T-helper 17 cell (primary cell): ENCODE measurements around the gene SESN3. TPM values are rescaled to one million over a fixed set of nuclear protein-coding genes. Genes with fewer than 3 reads are reported as not detected.

Source experiments
- ATAC-seq: fragments of 150-1000 bp; cut with Tn5 transposase; 2 replicates; pipeline ENCODE4 v1.10.0; 2021; ENCODE audit warnings: mild to moderate bottlenecking, moderate library complexity
- DNase-seq, 3 donors: peaks; one replicate each; pipeline versions ENCODE4 v3.0.0 to v3.0.0-alpha.2; 2020 to 2021
- H3K9me3 ChIP-seq: one replicate; pipeline ENCODE4 v1.7.0; 2013; ENCODE audit warnings: low read length, mild to moderate bottlenecking; ENCODE audit not compliant: control insufficient read depth, poor library complexity, severe bottlenecking
- H3K27ac Mint-ChIP-seq: one replicate; pipeline ENCODE4 v1.8.0; 2022; ENCODE audit warnings: mild to moderate bottlenecking, moderate library complexity, mixed read lengths
- H3K27me3 Mint-ChIP-seq: one replicate; pipeline ENCODE4 v1.8.0; 2022; ENCODE audit warnings: mixed read lengths
- H3K36me3 Mint-ChIP-seq: one replicate; pipeline ENCODE4 v1.8.0; 2022; ENCODE audit warnings: low read depth, mixed read lengths
- H3K4me1 Mint-ChIP-seq: one replicate; pipeline ENCODE4 v1.8.0; 2022; ENCODE audit warnings: mild to moderate bottlenecking, mixed read lengths
- H3K4me3 Mint-ChIP-seq: one replicate; pipeline ENCODE4 v1.8.0; 2022; ENCODE audit warnings: mild to moderate bottlenecking, moderate library complexity, mixed read lengths
- total RNA-seq, 4 donors: library from RNA in 2 of 4; stranded (reverse) in 2 of 4; gene quantifications; one replicate each; pipeline ENCODE4 v1.2.3 and lab custom pipeline; 2022 to 2026

The SESN3 gene
- total RNA-seq, 2 donors from 2014 or later = 48.7 to 53.0 TPM

DNA sequence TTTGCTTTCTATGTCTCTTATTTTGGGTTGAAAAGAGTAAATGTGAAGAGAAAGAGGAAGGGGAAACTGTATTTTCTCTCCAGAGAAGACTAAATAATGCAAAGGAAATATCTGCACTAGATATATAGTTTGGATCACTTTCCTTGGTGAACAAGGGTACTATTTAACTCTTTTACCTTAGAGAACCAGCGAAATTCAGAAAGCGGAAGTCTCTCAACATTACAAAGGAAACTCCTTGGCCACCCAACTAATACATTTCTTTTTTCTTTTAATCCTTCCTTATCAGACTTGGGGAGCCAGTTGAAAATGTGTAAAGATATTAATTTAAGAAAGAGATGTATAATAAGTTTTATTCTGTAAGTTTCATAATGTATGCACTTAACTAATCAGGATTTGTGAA, 64.2 kb downstream of the SESN3 start:
- Mint-ChIP-seq H3K27ac (no peak overlapping the region), H3K4me1 (peaks cover 9% of the 10 kb centered on the region), H3K4me3 (no peak overlapping the region), H3K36me3 (no peaks in the 10 kb centered on the region), H3K27me3 (no peaks in the 10 kb centered on the region)
- H3K9me3 ChIP-seq = no peaks in the 10 kb centered on the region
- ATAC-seq (no peak), DNase-seq (no peak)

DNA sequence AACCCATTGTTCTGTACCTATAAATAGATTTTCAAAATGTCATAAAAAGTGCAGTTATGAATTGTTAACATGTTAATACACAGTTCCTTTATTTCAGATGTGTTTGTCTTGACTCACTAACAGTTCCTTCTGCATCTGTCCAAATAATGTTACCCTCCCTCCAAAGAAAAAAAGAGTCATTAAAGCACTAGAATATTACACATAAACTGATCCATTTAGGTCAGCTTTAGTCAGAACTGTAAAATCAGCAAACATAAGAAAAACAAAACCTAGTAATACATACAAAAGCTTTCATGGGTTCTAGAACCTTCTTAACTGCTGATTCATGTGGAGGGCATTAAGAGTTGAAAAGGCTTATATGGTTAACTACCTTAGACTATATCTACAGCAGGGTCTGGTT, 65.4 kb downstream of the SESN3 start:
- H3K9me3 ChIP-seq = no peaks in the 10 kb centered on the region
- no peaks in the 10 kb centered on the region for H3K27me3 Mint-ChIP-seq
- no peak for DNase-seq
- H3K4me3 Mint-ChIP-seq = no peak overlapping the region
- no peaks in the 10 kb centered on the region for H3K36me3 Mint-ChIP-seq
- no peak for ATAC-seq
- peaks cover 9% of the 10 kb centered on the region for H3K4me1 Mint-ChIP-seq
- H3K27ac Mint-ChIP-seq = no peak overlapping the region

DNA sequence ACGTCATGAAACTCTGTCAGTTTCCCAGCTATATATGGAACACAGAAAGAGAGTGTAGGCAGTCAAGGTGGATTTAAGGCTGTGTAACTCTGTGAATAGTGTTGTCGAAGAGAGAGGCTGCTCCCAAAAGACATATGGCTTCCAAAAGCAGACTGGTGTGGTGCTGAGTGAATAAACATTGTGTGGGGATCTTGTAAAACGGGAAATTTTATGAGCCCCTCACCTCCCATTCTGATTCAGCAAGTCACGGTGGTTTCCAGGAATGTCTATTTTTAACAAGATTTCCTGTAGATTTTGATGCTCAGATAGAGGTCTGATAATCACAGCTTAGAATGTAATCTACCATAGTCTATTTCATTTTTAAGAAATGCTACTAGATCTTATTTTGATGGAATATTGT, 67.9 kb downstream of the SESN3 start:
- H3K9me3 ChIP-seq = no peaks in the 10 kb centered on the region
- Mint-ChIP-seq H3K4me1 (peaks cover 7% of the 10 kb centered on the region), H3K4me3 (no peak overlapping the region), H3K27ac (no peak overlapping the region), H3K36me3 (no peaks in the 10 kb centered on the region), H3K27me3 (no peaks in the 10 kb centered on the region)
- ATAC-seq = no peak
- DNase-seq = no peak

DNA sequence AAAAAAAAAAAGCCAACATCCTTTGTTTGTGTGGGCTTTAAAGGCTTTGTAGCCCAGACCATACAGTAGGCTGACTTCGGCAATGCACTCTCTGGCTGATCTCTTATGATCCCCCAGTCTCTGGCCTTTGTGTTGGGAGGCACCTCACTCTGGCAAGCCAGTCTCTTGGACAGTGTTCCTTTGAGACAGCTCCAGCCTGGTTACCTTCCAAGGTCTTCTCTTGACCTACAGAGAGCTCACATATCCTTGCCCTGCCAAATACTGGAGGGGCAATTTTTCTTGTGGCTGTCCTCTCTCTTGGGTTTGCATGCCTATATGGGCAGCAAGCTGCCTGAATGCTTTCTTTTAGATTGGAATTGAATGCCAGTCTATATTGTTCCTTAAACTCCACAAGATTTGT, 69.8 kb downstream of the SESN3 start:
- H3K4me1 Mint-ChIP-seq = peaks cover 19% of the 10 kb centered on the region
- ATAC-seq (no peak), DNase-seq (no peak)
- no peaks in the 10 kb centered on the region for H3K9me3 ChIP-seq
- H3K27ac Mint-ChIP-seq = no peak overlapping the region
- no peak overlapping the region for H3K4me3 Mint-ChIP-seq
- H3K27me3 Mint-ChIP-seq = no peaks in the 10 kb centered on the region
- H3K36me3 Mint-ChIP-seq = peaks cover 2% of the 10 kb centered on the region

DNA sequence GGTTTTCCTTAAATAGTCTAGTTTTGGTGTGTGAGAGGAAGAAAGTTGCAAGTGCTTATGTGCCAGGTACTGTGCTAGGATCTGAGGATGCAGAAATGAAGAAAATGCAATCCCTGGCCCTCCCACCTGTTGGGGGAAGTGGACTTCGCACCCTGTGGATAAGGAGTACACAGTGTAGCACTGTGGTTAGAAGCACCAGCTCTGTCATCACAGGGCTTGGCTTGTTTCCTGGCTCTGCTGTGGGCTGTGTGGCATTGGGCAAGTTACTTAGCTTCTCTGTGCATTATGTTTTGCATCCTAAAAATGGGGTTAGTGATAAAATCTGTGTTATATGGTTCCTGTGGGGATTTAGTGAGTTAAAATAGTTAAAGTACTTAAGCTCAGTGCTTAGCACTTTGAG, 73.2 kb downstream of the SESN3 start:
- no peaks in the 10 kb centered on the region for H3K9me3 ChIP-seq
- peaks cover 4% of the 10 kb centered on the region for H3K36me3 Mint-ChIP-seq
- peak overlapping the region; percentile 3 for H3K27ac Mint-ChIP-seq
- peaks cover 31% of the 10 kb centered on the region for H3K4me1 Mint-ChIP-seq
- no peaks in the 10 kb centered on the region for H3K27me3 Mint-ChIP-seq
- DNase-seq (no peak), ATAC-seq (no peak)
- H3K4me3 Mint-ChIP-seq = no peak overlapping the region

GRCh38 chr11:95156916-95157541, 74.0 kb downstream of the SESN3 start:
- no peaks in the 10 kb centered on the region for H3K27me3 Mint-ChIP-seq
- H3K27ac Mint-ChIP-seq = peak overlapping the region; percentile 3
- no peak overlapping the region for H3K4me3 Mint-ChIP-seq

DNA sequence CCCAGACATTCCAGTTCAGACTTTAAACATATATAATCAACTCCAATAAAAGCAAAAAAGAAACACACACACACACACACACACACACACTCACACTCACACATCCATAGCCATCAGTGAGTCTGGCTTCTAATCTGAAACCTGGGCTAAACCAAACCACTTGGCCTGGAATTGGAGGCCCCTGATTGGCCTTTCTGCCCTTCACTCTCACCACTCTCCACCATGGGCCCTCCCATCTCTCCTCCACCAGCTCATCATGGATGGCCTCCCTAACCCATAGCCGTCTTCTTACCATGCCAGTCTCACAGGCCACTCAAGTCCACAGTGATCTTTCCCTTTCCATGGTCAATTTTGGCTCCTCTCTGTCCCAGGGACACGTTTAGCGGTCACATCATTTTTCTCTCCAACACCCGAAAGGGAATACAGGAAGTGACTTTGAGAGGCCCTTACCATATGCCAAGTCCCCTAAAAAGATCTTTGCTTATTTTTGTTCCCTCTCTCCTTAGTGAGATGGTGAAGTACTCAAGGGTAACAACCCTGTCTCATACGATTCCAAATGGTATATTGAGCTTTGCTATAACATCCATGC, 74.8 kb downstream of the SESN3 start:
- H3K4me1 Mint-ChIP-seq = peaks cover 43% of the 10 kb centered on the region
- ATAC-seq = no peak
- no peaks in the 10 kb centered on the region for H3K9me3 ChIP-seq
- H3K4me3 Mint-ChIP-seq = no peak overlapping the region
- H3K36me3 Mint-ChIP-seq = peaks cover 4% of the 10 kb centered on the region
- peak overlapping the region; percentile 86 for H3K27ac Mint-ChIP-seq
- no peak for DNase-seq
- H3K27me3 Mint-ChIP-seq = no peaks in the 10 kb centered on the region

More at GRCh38 chr11:95156916-95157541, 74.0 kb downstream of the SESN3 start:
- DNase-seq = no peak
- ATAC-seq = no peak
- no peaks in the 10 kb centered on the region for H3K9me3 ChIP-seq
- Mint-ChIP-seq H3K4me1 (peaks cover 37% of the 10 kb centered on the region), H3K36me3 (peaks cover 4% of the 10 kb centered on the region)

- H3K9me3 ChIP-seq = no peaks in the 10 kb centered on the region
- H3K36me3 Mint-ChIP-seq = peaks cover 4% of the 10 kb centered on the region
- ATAC-seq (no peak), DNase-seq (no peak)
- no peaks in the 10 kb centered on the region for H3K27me3 Mint-ChIP-seq
- H3K4me1 Mint-ChIP-seq = peaks cover 43% of the 10 kb centered on the region
- H3K27ac Mint-ChIP-seq = peak overlapping the region; percentile 86
- H3K4me3 Mint-ChIP-seq = no peak overlapping the region
These were observed 75.6 kb downstream of the SESN3 start for GRCh38 chr11:95155385-95155784.

DNA sequence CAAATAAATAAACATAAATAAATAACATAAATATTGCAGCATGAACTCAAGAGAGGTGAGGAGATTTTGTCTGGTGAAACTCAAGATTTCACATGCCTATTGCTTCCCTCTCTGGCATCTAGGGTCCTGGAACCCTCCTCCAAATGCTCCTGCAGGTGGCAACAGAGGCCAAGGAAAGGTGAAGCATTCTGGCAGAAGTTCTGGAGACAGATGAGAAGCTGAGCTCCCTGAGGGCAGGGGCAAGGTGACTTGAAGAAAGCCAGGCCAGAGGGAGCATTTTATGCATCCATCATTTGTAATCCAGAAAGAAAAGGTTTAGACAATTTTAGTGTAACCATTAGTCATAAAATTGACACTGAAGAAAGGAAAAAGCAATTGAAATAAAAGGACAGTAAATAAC, 76.5 kb downstream of the SESN3 start:
- Mint-ChIP-seq H3K27ac (peak overlapping the region; percentile 98), H3K4me3 (peak overlapping the region; percentile 36), H3K36me3 (peaks cover 4% of the 10 kb centered on the region), H3K4me1 (peaks cover 45% of the 10 kb centered on the region), H3K27me3 (no peaks in the 10 kb centered on the region)
- ATAC-seq (no peak), DNase-seq (peak in 2 of 3 donors; percentile 29 to 52)
- no peaks in the 10 kb centered on the region for H3K9me3 ChIP-seq

DNA sequence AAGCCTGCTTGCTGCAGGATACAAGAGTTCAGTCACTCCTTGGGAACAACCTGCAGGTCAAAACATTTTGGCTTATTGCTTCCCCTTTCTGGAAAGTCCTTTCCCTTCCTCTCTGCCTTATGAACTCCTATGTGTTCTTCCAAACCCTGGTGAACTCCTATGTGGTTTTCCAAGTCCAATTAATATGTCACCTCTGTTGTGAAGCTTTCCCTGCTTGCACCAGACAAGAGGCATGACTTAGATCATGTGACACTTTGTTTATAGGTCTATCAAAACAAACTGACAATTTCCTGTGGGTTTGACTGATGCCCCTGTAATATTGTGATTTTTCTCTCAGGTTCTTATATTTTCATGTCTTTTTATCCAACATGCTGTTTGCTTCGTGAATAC, 77.2 kb downstream of the SESN3 start:
- no peaks in the 10 kb centered on the region for H3K27me3 Mint-ChIP-seq
- no peaks in the 10 kb centered on the region for H3K9me3 ChIP-seq
- ATAC-seq = no peak
- no peak for DNase-seq
- peaks cover 46% of the 10 kb centered on the region for H3K4me1 Mint-ChIP-seq
- peaks cover 4% of the 10 kb centered on the region for H3K36me3 Mint-ChIP-seq
- H3K4me3 Mint-ChIP-seq = peak overlapping the region; percentile 95
- H3K27ac Mint-ChIP-seq = peak overlapping the region; percentile 98

- Mint-ChIP-seq H3K27me3 (no peaks in the 10 kb centered on the region), H3K36me3 (peaks cover 4% of the 10 kb centered on the region), H3K4me1 (peaks cover 44% of the 10 kb centered on the region), H3K27ac (peak overlapping the region; percentile 98), H3K4me3 (peak overlapping the region; percentile 95)
- no peak for DNase-seq
- no peak for ATAC-seq
- H3K9me3 ChIP-seq = no peaks in the 10 kb centered on the region
These were observed 77.8 kb downstream of the SESN3 start for GRCh38 chr11:95152876-95153856.

GRCh38 chr11:95150956-95151684, 79.9 kb downstream of the SESN3 start:
- Mint-ChIP-seq H3K36me3 (peaks cover under 1% of the 10 kb centered on the region), H3K27ac (peak overlapping the region; percentile 98), H3K4me3 (peak overlapping the region; percentile 95), H3K4me1 (peaks cover 35% of the 10 kb centered on the region), H3K27me3 (peaks cover 9% of the 10 kb centered on the region)
- peak; percentile 81 to 85 (median 84) for DNase-seq
- no peaks in the 10 kb centered on the region for H3K9me3 ChIP-seq
- ATAC-seq = peak; percentile 95
